HepG2 (cell line): ENCODE results near the gene CCBE1. TPM values are rescaled to one million over a fixed set of nuclear protein-coding genes. Genes with fewer than 3 reads are reported as not detected.

Source experiments
- ATAC-seq: fragments of 200-7000 bp; cut with Tn5 transposase; 3 replicates; pipeline ENCODE4 v1.9.1; 2020; ENCODE audit warnings: mild to moderate bottlenecking, moderate library complexity
- BruUV-seq: library from RNA; stranded (reverse); fragments of 400-500 nt; replicated peaks from 2 replicates; lab custom pipeline; 2021; lab: Mats Ljungman, UMichigan
- CTCF ChIA-PET: fragments of 300-600 bp; formaldehyde crosslinking; extraction: SDS; loops from one replicate; lab custom pipeline; 2021; ENCODE audit warnings: low total read pairs, inconsistent platforms, low intra/inter-chr PET ratio; lab: Yijun Ruan, JAX
- POLR2A ChIA-PET: fragments of 350-600 bp; sonication (Branson Sonifier 250); formaldehyde crosslinking; loops from one replicate; lab custom pipeline; 2020; ENCODE audit warnings: antibody characterized with exemption, inconsistent platforms; lab: Yijun Ruan, JAX
- DNase-seq: peaks from one replicate; pipeline ENCODE4 v3.0.0-alpha.2; 2015; ENCODE audit warnings: low spot score
- FAIRE-seq: peaks from 3 replicates; lab custom pipeline; 2011; peaks lifted over from hg19 to GRCh38; lab: Jason Lieb, UNC
- H2AFZ ChIP-seq: one replicate; pipeline ENCODE4 v1.6.1; 2011; ENCODE audit warnings: low read length, inconsistent platforms
- H3K27ac ChIP-seq: fragments of 300-600 bp; 3 replicates; pipeline ENCODE4 v1.8.0; 2011; ENCODE audit warnings: mixed run types, mild to moderate bottlenecking, mixed read lengths, low read length, inconsistent platforms; ENCODE audit not compliant: insufficient read depth; ENCODE audit errors: extremely low read length
- H3K27me3 ChIP-seq, 2 experiments: fragments of 200-600 bp in 1 of 2; 2 replicates in 1 of 2; 3 replicates in 1 of 2; pipeline versions ENCODE4 v1.6.0 to v1.8.0; 2011; ENCODE audit warnings: low read length in 2 of 2, mild to moderate bottlenecking in 2 of 2, moderate library complexity in 2 of 2, inconsistent platforms in 1 of 2; ENCODE audit not compliant: insufficient read depth in 2 of 2, control insufficient read depth in 1 of 2
- H3K36me3 ChIP-seq, 2 experiments: fragments of 200-600 bp in 1 of 2; replicated peaks in 1 of 2; 2 replicates in 1 of 2; 3 replicates in 1 of 2; pipeline versions ENCODE4 v1.5.1 to v1.8.0; 2011; ENCODE audit warnings: low read length in 2 of 2, inconsistent platforms in 1 of 2; ENCODE audit not compliant: insufficient read depth in 2 of 2, control insufficient read depth in 1 of 2
- H3K4me1 ChIP-seq: 2 replicates; pipeline ENCODE4 v1.5.1; 2012; ENCODE audit warnings: low read length, inconsistent platforms; ENCODE audit not compliant: insufficient read depth
- H3K4me2 ChIP-seq: 2 replicates; pipeline ENCODE4 v1.6.0; 2011; ENCODE audit warnings: low read depth, low read length, inconsistent platforms
- H3K4me3 ChIP-seq, 3 experiments: fragments of 200-600 bp in 1 of 3; sonication (generic), shearing (Covaris generic) in 1 of 3; replicated peaks in 1 of 3; 2 replicates each; pipeline ENCODE4 v1.5.1; 2011 to 2016; ENCODE audit warnings: low read length in 3 of 3, inconsistent platforms in 2 of 3, low read depth in 2 of 3, mild to moderate bottlenecking in 2 of 3, control low read depth in 1 of 3, mixed read lengths in 1 of 3; ENCODE audit not compliant: insufficient read depth in 1 of 3
- H3K79me2 ChIP-seq: one replicate; pipeline ENCODE4 v1.6.1; 2011; ENCODE audit warnings: low read length, inconsistent platforms; ENCODE audit not compliant: insufficient read depth
- H3K9ac ChIP-seq: 2 replicates; pipeline ENCODE4 v1.6.0; 2011; ENCODE audit warnings: mild to moderate bottlenecking, low read depth, low read length, inconsistent platforms; ENCODE audit not compliant: insufficient read depth
- H3K9me3 ChIP-seq: 2 replicates; pipeline ENCODE4 v1.5.1; 2012; ENCODE audit warnings: mild to moderate bottlenecking, low read length
- H4K20me1 ChIP-seq: 2 replicates; pipeline ENCODE4 v1.6.0; 2011; ENCODE audit warnings: inconsistent platforms, mild to moderate bottlenecking, low read length, moderate library complexity; ENCODE audit not compliant: insufficient read depth
- ATF5 ChIP-seq: sonication (generic); formaldehyde crosslinking; IDR thresholded peaks from 2 replicates; pipeline ENCODE4 v1.4.0; 2020; ENCODE audit warnings: mild to moderate bottlenecking, low read depth, missing genetic modification reagents
- BATF2 ChIP-seq: sonication (generic); formaldehyde crosslinking; IDR thresholded peaks from 2 replicates; pipeline ENCODE4 v1.8.0; 2022; ENCODE audit warnings: mild to moderate bottlenecking, missing genetic modification reagents, moderate library complexity
- BRCA1 ChIP-seq: sonication (generic); formaldehyde crosslinking; IDR thresholded peaks from 2 replicates; pipeline ENCODE4 v1.4.0; 2020; ENCODE audit warnings: missing genetic modification reagents
- DBP ChIP-seq: sonication (generic); formaldehyde crosslinking; IDR thresholded peaks from 2 replicates; pipeline ENCODE4 v1.4.0; 2020; ENCODE audit warnings: missing genetic modification reagents; ENCODE audit errors: not compliant biosample characterization
- ERF ChIP-seq: IDR thresholded peaks from 2 replicates; pipeline ENCODE4 v1.6.1; 2018; ENCODE audit warnings: missing biosample characterization, missing genetic modification reagents
- FOXA3 ChIP-seq: IDR thresholded peaks from 2 replicates; pipeline ENCODE4 v1.6.1; 2016; ENCODE audit warnings: missing genetic modification reagents, missing compliant biosample characterization
- IRF9 ChIP-seq: sonication (generic); formaldehyde crosslinking; IDR thresholded peaks from 2 replicates; pipeline ENCODE4 v1.8.0; 2022; ENCODE audit warnings: missing genetic modification reagents, mild to moderate bottlenecking, borderline replicate concordance
- MAF1 ChIP-seq: sonication (generic); formaldehyde crosslinking; IDR thresholded peaks from 2 replicates; pipeline ENCODE4 v1.5.0; 2020; ENCODE audit warnings: missing genetic modification reagents, borderline replicate concordance
- NFIC ChIP-seq: IDR thresholded peaks from 2 replicates; pipeline ENCODE4 v1.6.1; 2012; ENCODE audit warnings: mild to moderate bottlenecking, low read length, inconsistent platforms
- POLR2A ChIP-seq, 2 experiments: IDR thresholded peaks; 2 replicates each; pipeline ENCODE4 v1.6.1; 2011; ENCODE audit warnings: low read depth in 2 of 2, low read length in 2 of 2, mild to moderate bottlenecking in 1 of 2, moderate library complexity in 1 of 2; ENCODE audit not compliant: insufficient read depth in 1 of 2
- SIN3A ChIP-seq: IDR thresholded peaks from 2 replicates; pipeline ENCODE4 v1.6.1; 2011; ENCODE audit warnings: low read depth, mild to moderate bottlenecking, control low read depth, low read length, borderline replicate concordance
- ZNF225 ChIP-seq: sonication (generic); formaldehyde crosslinking; IDR thresholded peaks from 2 replicates; pipeline ENCODE4 v1.4.0; 2020; ENCODE audit warnings: mild to moderate bottlenecking, missing genetic modification reagents
- ZNF253 ChIP-seq: sonication (generic); formaldehyde crosslinking; IDR thresholded peaks from 2 replicates; pipeline ENCODE4 v1.8.0; 2022; ENCODE audit warnings: mild to moderate bottlenecking, missing genetic modification reagents, borderline replicate concordance
- ZNF263 ChIP-seq: sonication (generic); formaldehyde crosslinking; IDR thresholded peaks from 2 replicates; pipeline ENCODE4 v1.4.0; 2020; ENCODE audit warnings: missing genetic modification reagents
- ZNF33B ChIP-seq: sonication (generic); formaldehyde crosslinking; IDR thresholded peaks from 2 replicates; pipeline ENCODE4 v1.5.1; 2020; ENCODE audit warnings: mild to moderate bottlenecking, missing genetic modification reagents
- ZNF350 ChIP-seq: sonication (generic); formaldehyde crosslinking; IDR thresholded peaks from 2 replicates; pipeline ENCODE4 v1.4.0; 2020; ENCODE audit warnings: mild to moderate bottlenecking, low read depth, missing genetic modification reagents, borderline replicate concordance
- ZNF501 ChIP-seq: sonication (generic); formaldehyde crosslinking; IDR thresholded peaks from 2 replicates; pipeline ENCODE4 v1.5.1; 2020; ENCODE audit warnings: mild to moderate bottlenecking, moderate library complexity, missing genetic modification reagents
- in situ Hi-C: cut with HindIII; loops from 2 replicates; pipeline ENCODE4 v1.10.0; 2017; ENCODE audit warnings: low pct_unique_long_range_greater_than_20kb; ENCODE audit not compliant: extremely low pct_ligation_motif_present
- intact Hi-C: fragments of 100-400 bp; cut with micrococcal nuclease; formaldehyde crosslinking; loops from one replicate; pipeline ENCODE4 v1.10.0; 2022; ENCODE audit not compliant: unreplicated experiment
- polyA plus RNA-seq, 8 experiments: library from polyadenylated mRNA; depleted of rRNA in 3 of 8; stranded (reverse) in 7 of 8; unstranded in 1 of 8; fragments of >200 nt; fragmentation: Illumina TruSeq in 4 of 8; extraction: Trizol in 4 of 8; gene quantifications; 2 replicates each; pipeline versions ENCODE4 v1.2.1 to v1.2.3, GENCODE V29; 2011 to 2016; ENCODE audit warnings: low read depth in 4 of 8, missing spikeins in 1 of 8, mixed read lengths in 1 of 8; ENCODE audit not compliant: insufficient read depth in 1 of 8
- total RNA-seq, 5 experiments: library from RNA; depleted of rRNA; stranded (reverse); fragments of >200 nt; fragmentation: Illumina TruSeq; extraction: Trizol; gene quantifications; 2 replicates each; pipeline ENCODE4 v1.2.3, GENCODE V29; 2016; ENCODE audit warnings: low read depth in 1 of 5

The CCBE1 gene
- total and polyA plus RNA-seq, 2 of the 13 experiments (the other 11 are each of a cell fraction or from before 2014, with no cell fraction given) = not detected

- TF ChIP-seq ERF (CRISPR knock-in tag) (no peak), ZNF501 (CRISPR knock-in tag) (no peak), FOXA3 (CRISPR knock-in tag) (no peak), BRCA1 (CRISPR knock-in tag) (no peak), SIN3A (no peak), ZNF350 (CRISPR knock-in tag) (no peak), IRF9 (CRISPR knock-in tag) (no peak), ZNF263 (CRISPR knock-in tag) (no peak), BATF2 (CRISPR knock-in tag) (no peak), MAF1 (CRISPR knock-in tag) (no peak), ZNF33B (no peak), POLR2A (IDR thresholded peaks at IDR 0.05; ENCODE audit: insufficient read depth in 1 of 2, low read depth in 2 of 2, low read length in 2 of 2) (no peak), ZNF225 (CRISPR knock-in tag) (no peak), ATF5 (CRISPR knock-in tag) (no peak), ZNF253 (CRISPR knock-in tag) (no peak), NFIC (no peak), DBP (CRISPR knock-in tag) (no peak)
- H3K9me3 ChIP-seq = no peaks in the 10 kb centered on the region
- H2AFZ ChIP-seq = no peak overlapping the region
- H4K20me1 ChIP-seq = no peaks in the 10 kb centered on the region
- FAIRE-seq = no peak
- ATAC-seq = no peak
- H3K4me1 ChIP-seq = no peaks in the 10 kb centered on the region
- H3K27me3 ChIP-seq = peaks cover 0 to 13% of the 10 kb centered on the region in 2 experiments; a peak in 2 of 5 replicates
- H3K4me3 ChIP-seq = no peak overlapping the region
- H3K4me2 ChIP-seq = no peak overlapping the region
- in situ Hi-C loops (no loop called here), intact Hi-C loops (no loop called here)
- DNase-seq = no peak
- no peak overlapping the region for H3K27ac ChIP-seq
- ChIA-PET POLR2A (no interaction called here), CTCF (no interaction called here)
- no peaks in the 10 kb centered on the region for H3K36me3 ChIP-seq
- H3K79me2 ChIP-seq = no peaks in the 10 kb centered on the region
- no peak overlapping the region for H3K9ac ChIP-seq
- no TSS peak for BruUV-seq
These were observed 103.9 kb downstream of the CCBE1 start for GRCh38 chr18:59593291-59593717.
